Retina (tissue), 1 donor: Measurements from ENCODE around the gene SETD2.
"Not testable (repeated sequence)": the region's sequence is repeated elsewhere in the genome, so short reads cannot be mapped to it uniquely, and the experiment has no call there.

Experiments
- DNase-seq: peaks from one replicate; pipeline ENCODE4 v3.0.0-alpha.2; 2016

SETD2 gene

GRCh38 chr3:47092090-47092489 is 71.8 kb downstream of the SETD2 start:
- DNase-seq, result no peak

DNA sequence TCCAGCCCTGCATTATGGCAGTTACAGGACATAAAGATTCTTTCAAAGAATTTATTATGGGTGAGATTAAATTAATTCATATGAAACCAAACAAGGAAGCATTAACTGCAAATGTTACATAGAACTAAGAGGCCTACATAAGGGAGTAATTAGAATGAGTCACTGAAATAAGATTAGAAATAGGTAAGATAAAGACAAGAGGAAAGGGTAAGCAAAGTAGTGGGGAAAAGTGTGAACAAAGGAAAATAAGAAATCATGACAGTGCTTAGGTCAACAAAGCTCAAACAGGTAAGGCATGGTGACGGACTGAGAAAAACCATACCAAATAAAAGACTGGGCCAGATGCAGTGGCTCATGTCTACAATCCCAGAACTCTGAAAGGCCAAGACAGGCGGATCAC is 74.3 kb downstream of the SETD2 start:
- DNase-seq, result no peak

GRCh38 chr3:47086071-47086470 is 77.8 kb downstream of the SETD2 start:
- DNase-seq, result no peak

DNA sequence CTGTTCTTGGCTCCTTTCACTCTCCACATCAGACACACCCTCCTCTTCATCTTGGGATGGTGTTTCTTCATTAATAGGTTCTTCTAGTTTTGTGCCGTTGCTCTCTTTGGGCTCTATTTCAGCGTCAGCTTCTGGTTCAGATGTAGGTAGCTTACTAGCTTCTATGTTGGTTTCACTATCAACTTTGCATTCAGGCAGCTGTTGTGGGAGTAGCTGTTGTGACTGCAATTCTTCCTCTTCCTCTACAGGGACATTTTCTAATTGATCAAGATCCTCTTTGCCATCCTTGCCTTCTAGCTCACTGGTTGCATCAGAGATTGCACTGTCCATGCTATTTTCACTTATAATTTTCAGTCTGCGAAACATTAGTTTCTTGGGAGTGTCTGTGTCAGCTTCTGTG is 80.1 kb downstream of the SETD2 start:
- DNase-seq, result no peak

- DNase-seq, result no peak
Observed at GRCh38 chr3:47082519-47082918, 81.4 kb downstream of the SETD2 start.

DNA sequence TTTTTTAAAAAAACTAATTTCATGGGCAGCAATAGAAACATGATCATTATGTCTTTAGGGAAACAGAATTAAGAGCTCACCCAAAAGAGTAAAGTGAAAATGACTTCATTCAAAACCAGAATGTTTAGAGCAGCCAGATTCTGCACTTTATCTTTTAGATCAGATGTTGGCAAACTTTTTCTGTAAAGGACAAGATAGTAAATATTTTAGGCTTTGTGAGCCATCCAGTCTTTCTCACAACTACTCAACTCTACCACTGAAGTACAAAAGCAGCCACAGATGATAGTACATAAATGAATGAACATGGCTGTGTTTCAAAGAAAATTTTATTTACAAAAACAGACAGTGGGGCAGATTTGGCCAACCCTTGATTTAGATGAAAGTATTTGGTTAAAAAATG is 84.5 kb downstream of the SETD2 start:
- no peak for DNase-seq

GRCh38 chr3:47073685-47074084 is 90.2 kb downstream of the SETD2 start:
- no peak for DNase-seq

GRCh38 chr3:47070770-47071169 is 93.1 kb downstream of the SETD2 start:
- no peak for DNase-seq

DNA sequence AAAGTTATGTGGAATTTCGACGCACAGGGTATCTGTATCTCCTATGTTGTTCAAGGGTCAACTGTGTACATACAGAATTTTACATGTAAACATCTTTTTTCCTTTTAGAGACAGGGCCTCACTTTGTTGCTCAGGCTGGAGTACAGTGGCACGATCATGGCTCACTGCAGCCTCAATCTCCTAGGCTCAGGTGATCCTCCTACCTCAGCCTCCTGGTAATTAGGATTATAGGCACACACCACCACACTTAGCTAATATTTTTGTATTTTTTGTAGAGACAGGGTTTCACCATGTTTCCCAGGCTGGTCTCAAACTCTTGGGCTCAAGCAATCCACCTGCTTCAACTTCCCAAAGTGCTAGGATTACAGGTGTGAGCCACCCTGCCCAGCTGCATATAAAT is 97.7 kb downstream of the SETD2 start:
- DNase-seq, result not testable (repeated sequence)

DNA sequence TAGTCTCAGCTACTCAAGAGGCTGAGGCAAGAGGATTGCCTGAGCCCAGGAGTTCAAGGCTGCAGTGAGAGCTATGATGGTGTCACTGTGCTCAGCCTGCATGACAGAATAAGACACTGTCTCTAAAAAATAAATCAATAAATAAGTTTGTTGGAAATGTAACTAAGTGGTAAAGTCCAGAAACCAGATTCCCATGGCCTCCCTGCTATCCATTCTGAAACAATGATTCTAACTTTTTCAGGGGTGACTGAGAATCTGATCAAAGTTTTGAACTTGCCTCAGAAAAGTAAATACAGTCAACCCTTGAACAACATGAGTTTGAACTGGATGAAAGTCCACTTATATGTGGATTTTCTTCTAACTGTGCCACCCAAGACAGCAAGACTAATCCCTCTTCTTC is 98.2 kb downstream of the SETD2 start:
- no peak for DNase-seq

GRCh38 chr3:47065058-47065457 is 98.9 kb downstream of the SETD2 start:
- DNase-seq, result no peak

DNA sequence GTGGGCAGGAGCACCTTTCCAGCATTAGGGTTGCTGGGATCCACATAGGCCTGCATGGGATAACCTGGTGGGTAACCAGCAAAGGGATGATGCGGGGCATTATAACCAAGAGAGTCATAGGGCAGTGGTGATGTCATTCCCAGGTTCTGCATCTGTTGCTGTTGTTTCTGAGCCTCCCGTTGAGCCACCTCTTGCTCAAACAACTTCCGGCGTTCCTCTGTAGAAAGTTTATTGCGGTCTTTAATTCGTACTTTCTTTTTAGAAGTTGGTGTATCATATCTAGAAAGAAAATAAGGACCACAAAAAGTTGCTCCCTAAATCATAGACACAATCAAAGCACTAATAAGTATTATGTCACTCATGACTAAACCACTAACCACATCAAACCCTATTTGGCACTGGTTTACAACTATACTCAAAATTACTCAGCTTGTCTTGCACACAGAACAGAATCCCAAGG is 106.7 kb downstream of the SETD2 start:
- no peak for DNase-seq

DNA sequence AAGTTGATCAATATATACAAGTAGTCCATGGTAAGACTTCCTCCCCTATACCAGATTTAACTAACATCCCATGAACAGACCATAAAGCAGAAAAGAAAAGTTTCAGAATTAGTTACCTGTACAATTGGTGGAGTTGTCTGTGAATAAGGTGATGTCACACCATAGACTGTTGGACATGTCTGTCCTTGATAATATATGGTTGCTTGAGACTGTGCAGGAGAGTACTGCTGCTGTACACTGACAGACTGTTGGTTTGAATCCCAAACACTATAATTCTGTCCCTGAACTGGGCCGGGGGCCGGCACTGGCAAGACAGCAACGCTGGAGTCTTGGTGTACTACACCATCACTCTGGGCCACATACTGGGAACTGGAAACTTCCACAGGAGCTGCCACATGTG is 107.2 kb downstream of the SETD2 start:
- no peak for DNase-seq

DNA sequence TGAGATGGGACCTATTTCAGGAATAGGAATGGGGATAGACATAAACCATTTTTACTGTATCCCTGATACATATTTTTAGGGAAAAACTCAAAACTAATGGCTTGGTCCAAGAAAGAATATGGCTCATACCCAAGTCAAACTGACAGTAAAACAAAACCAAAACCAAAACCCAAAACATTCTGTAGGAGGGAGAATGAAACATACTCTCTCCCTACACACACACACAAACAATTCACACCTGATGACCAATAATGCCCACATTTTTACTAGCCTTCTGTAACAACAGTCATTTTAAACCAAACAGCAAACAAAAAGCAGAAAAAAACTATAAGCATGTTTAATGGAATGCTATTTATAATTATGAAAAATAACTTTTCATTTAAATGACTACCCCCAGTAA is 109.5 kb downstream of the SETD2 start:
- DNase-seq, result no peak

GRCh38 chr3:47047673-47048072 is 116.2 kb downstream of the SETD2 start:
- DNase-seq, result no peak

DNA sequence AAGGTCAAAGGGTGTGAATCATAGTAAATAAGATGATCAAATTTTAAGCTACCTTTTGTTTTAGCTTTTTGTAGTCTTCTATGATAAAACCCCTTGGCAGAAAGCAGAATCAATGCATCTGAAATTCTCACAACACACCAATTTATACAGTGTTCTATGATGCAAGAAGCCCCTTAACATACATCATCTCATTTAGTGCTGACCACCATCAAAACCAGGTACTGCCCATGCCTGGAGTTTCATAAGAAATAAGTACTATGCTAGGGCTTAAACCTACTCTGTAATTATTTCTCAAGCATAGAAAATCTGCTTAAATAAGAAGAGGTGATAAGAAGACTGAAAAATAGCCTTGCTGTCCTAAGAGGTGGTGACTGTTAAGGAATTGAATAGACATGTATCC is 116.8 kb downstream of the SETD2 start:
- DNase-seq, result no peak

DNA sequence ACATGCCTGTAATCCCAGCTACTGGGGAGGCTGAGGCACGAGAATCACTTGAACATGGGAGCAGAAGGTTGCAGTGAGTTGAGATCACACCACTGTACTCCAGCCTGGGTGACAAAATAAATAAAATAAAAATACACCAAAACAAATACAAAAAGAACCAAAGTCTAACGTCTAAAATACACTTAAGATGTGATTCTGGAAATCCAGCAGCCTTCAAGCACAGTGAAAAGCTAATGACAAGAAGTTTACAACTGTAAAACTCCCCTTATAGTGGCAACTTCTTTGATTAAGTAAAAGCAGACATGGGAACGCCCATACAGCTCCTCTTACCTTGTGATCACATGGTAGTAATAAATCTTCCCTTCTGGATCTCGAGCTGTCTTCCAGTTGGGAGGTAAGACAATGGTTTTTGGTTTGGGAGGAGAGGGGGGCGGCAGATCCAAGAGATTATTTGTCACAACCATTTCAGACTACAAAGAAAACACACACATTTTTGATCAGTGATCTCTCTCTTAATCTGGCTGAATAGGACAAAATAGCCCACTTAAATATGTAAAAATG is 121.6 kb downstream of the SETD2 start:
- DNase-seq, result no peak

DNA sequence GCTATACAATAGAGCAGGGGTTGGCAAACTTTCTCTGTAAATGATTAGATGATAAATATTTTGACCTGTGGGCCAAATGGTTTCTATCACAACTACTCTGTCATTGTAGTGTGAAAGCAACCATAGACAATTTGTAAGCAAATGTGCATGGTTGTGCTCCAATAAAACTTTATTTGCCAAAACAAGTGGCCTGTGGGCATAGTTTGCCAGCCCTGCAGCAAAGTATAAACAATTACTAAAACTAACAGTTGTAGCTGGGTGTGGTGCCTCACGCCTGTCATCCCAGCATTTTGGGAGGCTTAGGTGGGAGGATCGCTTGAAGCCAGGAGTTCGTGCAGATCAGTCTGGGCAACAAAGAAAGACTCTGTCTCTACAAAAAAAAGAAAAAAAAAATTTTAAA is 122.8 kb downstream of the SETD2 start:
- no peak for DNase-seq

DNA sequence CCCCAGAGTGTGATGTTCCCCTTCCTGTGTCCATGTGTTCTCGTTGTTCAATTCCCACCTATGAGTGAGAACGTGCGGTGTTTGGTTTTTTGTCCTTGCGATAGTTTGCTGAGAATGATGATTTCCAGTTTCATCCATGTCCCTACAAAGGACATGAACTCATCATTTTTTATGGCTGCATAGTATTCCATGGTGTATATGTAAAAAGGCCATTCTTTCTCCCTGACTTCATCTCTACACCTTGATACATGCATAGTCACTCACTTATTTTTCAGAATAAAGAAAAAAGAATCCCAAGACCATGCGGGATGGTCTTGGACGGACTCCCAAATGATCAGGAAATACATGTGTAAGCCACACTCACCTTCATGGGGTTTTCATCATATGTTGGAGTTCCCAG is 126.6 kb downstream of the SETD2 start:
- not testable (repeated sequence) for DNase-seq

- DNase-seq, result no peak
Observed at GRCh38 chr3:47036145-47036544, 127.8 kb downstream of the SETD2 start.

DNA sequence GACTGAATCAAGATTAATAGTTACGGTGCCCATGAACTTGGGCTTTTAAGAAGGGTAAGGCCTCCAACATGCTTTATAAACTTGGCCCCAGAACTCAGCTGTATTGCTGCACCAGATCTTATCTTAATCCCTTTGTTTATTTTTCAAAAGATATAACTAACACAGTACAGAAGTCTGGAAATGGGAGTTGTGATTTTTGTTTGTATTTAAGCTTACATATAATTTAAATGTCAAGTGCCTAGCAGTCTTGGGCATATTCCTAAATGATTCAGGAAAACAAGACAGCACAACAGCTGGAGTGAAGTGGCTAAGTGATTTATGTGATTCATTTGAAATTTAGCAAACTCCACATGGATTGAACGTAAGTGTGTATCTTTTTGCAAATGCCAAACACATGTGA is 128.3 kb downstream of the SETD2 start:
- DNase-seq, result no peak

DNA sequence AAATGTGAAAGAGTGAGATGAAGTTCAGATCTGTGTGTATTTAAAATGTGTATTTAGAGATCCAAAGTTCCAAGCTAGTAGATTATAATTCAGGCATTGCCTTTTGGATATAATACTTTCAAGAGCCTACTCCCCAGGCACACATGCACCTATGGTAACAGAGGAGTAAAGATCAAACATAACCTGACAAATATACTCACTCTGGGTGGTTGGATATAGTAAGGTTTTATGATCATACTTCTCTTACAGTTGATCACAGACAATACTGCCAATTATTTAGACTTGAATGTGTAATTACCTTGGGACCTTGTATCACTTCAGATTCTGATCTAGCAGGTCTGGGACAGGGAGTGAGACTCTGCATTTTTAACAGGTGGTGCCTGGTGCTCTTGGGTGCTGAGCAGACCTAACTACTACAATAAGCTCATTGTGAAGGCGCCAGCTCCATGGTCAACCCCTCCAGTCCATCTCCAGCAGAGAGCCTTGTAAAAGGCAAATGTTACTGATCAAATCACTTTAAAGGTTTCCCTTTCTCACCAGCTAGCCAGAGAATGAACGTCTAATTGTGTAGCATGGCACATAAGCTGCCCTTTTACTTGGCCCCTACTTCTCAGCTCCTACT is 128.9 kb downstream of the SETD2 start:
- no peak for DNase-seq

- not testable (repeated sequence) for DNase-seq
Observed at GRCh38 chr3:47031041-47031440, 132.9 kb downstream of the SETD2 start.

DNA sequence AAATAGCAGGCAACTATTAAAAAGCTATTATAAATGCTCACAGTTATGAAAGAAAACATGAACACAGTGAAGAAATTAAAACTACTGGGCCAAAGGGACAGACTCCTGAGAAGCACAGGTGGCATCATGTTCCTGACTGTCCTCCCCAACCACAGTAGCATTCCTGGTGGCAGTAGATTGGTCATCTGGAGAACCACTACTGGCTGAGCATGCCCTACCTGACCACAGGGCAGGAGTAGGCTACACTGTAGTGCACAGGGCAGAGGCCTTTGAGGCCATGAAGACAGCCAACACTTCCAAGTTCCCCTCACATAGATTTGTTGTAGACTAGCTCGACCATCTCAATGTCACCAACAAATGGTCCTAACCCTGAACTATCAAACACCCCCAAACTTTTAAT is 135.2 kb downstream of the SETD2 start:
- no peak for DNase-seq

- no peak for DNase-seq
Observed at GRCh38 chr3:47028146-47028545, 135.8 kb downstream of the SETD2 start.
